ENCODE data around the gene SNPH. TPM values are rescaled to one million over a fixed set of nuclear protein-coding genes. Genes with fewer than 3 reads are reported as not detected.
A peak's percentile ranks its signal among the peaks of the same experiment; 100 is the strongest.

SNPH gene
- total RNA-seq, 2 experiments from 2014 or later: 3.6 to 4.2 TPM

DNA sequence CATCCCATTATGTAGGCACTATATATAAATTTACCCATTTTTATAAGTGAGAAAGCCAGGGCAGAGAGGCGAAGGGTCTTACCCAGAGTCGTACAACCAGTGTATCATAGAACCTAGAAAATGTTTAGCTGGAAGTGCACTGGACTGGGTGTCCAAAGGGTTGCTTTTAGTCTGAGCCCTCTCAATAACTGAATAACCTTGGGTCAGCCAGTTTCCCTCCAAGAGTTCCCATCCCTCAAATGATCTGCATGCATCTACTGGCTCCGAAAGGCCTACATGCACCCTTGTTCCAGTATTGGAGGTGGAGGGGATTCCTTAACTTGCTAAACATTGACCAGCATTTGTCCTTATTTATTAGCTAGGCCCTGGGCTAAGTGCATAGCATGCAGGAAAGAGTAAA, 3.8 kb downstream of the SNPH start:
- no peaks in the 10 kb centered on the region for H3K9me3 Mint-ChIP-seq (ENCODE audit: low read depth)
- ATAC-seq (no peak), DNase-seq (no peak)
- H3K27me3 Mint-ChIP-seq: no peaks in the 10 kb centered on the region
- H3K4me1 Mint-ChIP-seq: peaks cover 20% of the 10 kb centered on the region
- no peak overlapping the region for H3K4me3 Mint-ChIP-seq
- no peaks in the 10 kb centered on the region for H3K36me3 Mint-ChIP-seq
- H3K27ac Mint-ChIP-seq: no peak overlapping the region
- CTCF ChIA-PET: interaction anchor here (0.9 kb wide), 1 partner anchor 10 kb away, joined by 3 read pairs; no protein-coding TSS in a partner anchor

DNA sequence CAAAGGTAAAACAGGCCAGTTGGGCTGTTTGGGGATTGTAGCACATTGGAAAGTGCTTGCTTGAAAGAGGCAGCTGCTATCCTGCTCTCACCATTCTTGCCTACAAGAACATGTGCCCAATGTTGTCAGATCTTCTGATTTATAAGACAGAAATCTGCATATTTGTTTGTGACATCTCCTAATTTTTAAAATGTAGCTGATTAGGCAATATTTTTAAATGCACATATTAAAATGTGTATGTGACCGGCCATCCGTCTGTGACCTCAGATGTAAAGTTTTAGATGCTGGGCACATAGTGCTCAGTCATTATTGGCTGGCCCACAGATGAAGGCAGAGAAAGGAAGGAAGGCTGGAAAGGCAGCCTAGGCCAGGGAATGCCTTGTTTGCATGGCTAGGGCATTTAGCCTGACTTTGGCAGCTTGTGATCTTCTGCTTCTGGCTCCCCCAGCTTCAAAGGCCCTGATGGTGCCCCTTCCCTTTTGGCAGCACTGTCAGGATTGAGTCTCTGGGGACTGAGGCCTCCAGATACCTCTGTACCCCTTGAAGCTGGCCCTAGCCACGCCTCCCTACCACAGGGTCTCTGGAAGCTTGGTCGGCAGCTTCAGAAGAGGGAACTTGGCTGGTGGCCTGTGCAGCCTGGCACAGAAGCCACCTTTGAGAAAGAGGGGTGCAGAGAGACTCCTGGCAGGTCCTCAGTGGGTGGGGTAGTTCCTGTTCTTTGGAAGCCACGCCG, 6.4 kb downstream of the SNPH start:
- CTCF ChIA-PET: interaction anchor here (0.7 to 1.5 kb wide), 5 partner anchors 9 to 231 kb away, joined by 3 to 4 read pairs (median 3); no protein-coding TSS in a partner anchor
- Mint-ChIP-seq H3K27me3 (no peaks in the 10 kb centered on the region), H3K36me3 (no peaks in the 10 kb centered on the region), H3K4me3 (no peak overlapping the region), H3K27ac (no peak overlapping the region), H3K9me3 (ENCODE audit: low read depth) (no peaks in the 10 kb centered on the region), H3K4me1 (peaks cover 2% of the 10 kb centered on the region)
- ATAC-seq (no peak), DNase-seq (peak; percentile 31)

DNA sequence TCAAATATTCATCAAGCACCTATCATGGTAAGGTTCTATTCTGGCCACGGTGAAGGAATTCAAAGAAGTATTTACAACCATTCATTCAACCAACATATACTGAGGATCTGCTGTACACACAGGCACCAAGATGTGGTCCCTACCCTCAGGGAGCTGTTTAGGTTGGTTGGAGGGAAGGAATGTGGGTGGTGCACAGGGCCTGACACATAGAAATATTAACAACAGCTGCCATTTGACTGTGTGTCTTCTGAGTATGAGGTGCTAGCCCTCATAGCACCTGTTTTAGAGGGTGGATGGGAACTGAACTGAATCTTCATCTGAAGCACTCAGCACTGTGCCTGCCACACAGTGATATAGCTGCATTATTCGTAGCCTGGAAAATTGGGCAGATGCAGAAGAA, 7.3 kb downstream of the SNPH start:
- DNase-seq: peak; percentile 15
- Mint-ChIP-seq H3K4me3 (no peak overlapping the region), H3K27me3 (no peaks in the 10 kb centered on the region), H3K4me1 (no peaks in the 10 kb centered on the region), H3K36me3 (no peaks in the 10 kb centered on the region), H3K9me3 (ENCODE audit: low read depth) (no peaks in the 10 kb centered on the region), H3K27ac (no peak overlapping the region)
- CTCF ChIA-PET: interaction anchor here (0.9 to 1.2 kb wide), 2 partner anchors 13 to 230 kb away, joined by 3 read pairs; no protein-coding TSS in a partner anchor
- no peak for ATAC-seq

GRCh38 chr20:1274485-1275311, 8.6 kb downstream of the SNPH start:
- Mint-ChIP-seq H3K36me3 (no peaks in the 10 kb centered on the region), H3K27me3 (no peaks in the 10 kb centered on the region), H3K27ac (no peak overlapping the region), H3K4me1 (no peaks in the 10 kb centered on the region), H3K4me3 (no peak overlapping the region), H3K9me3 (ENCODE audit: low read depth) (no peaks in the 10 kb centered on the region)
- ATAC-seq: no peak
- CTCF ChIA-PET: no interaction called here
- DNase-seq: peak; percentile 35

GRCh38 chr20:1275919-1276318, 9.8 kb downstream of the SNPH start:
- CTCF ChIA-PET: no interaction called here
- Mint-ChIP-seq H3K4me1 (no peaks in the 10 kb centered on the region), H3K9me3 (ENCODE audit: low read depth) (no peaks in the 10 kb centered on the region), H3K36me3 (no peaks in the 10 kb centered on the region), H3K27ac (no peak overlapping the region), H3K27me3 (no peaks in the 10 kb centered on the region), H3K4me3 (no peak overlapping the region)
- peak; percentile 29 for DNase-seq
- ATAC-seq: no peak

DNA sequence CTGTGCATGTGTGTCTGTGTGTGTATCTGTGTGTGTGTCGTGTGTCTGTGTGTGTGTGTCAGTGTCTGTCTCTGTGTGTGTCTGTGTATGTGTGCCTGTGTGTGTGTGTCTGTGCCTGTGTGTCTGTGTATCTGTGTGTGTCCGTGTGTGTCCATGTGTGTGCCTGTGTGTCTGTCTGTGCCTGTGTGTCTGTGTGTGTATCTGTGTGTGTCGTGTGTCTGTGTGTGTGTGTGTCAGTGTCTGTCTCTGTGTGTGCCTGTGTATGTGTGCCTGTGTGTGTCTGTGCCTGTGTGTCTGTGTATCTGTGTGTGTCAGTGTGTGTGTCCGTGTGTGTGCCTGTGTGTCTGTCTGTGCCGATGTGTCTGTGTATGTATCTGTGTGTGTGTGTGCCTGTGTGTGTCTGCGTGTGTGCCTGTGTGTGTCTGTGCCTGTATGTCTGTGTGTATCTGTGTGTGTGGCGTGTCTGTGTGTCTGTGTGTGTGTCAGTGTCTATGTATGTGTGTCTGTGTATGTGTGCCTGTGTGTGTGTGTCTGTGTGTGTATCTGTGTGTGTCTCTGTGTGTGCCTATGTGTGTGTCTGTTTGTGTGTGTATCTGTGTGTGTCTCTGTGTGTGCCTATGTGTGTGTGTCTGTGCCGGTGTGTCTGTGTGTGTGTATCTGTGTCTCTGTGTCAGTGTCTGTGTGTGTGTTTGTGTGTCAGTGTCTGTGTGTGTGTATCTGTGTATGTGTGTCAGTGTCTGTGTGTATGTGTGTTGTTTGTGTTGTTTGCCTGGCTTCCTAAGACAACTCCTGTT, 11.6 kb downstream of the SNPH start:
- H3K4me1 Mint-ChIP-seq: no peaks in the 10 kb centered on the region
- H3K36me3 Mint-ChIP-seq: no peaks in the 10 kb centered on the region
- H3K27me3 Mint-ChIP-seq: no peaks in the 10 kb centered on the region
- ATAC-seq (no peak), DNase-seq (no peak)
- H3K4me3 Mint-ChIP-seq: no peak overlapping the region
- no peak overlapping the region for H3K27ac Mint-ChIP-seq
- CTCF ChIA-PET: no interaction called here
- H3K9me3 Mint-ChIP-seq (ENCODE audit: low read depth): no peaks in the 10 kb centered on the region

- CTCF ChIA-PET: no interaction called here
- no peaks in the 10 kb centered on the region for H3K27me3 Mint-ChIP-seq
These were observed 12.9 kb downstream of the SNPH start for GRCh38 chr20:1278993-1279392.

DNA sequence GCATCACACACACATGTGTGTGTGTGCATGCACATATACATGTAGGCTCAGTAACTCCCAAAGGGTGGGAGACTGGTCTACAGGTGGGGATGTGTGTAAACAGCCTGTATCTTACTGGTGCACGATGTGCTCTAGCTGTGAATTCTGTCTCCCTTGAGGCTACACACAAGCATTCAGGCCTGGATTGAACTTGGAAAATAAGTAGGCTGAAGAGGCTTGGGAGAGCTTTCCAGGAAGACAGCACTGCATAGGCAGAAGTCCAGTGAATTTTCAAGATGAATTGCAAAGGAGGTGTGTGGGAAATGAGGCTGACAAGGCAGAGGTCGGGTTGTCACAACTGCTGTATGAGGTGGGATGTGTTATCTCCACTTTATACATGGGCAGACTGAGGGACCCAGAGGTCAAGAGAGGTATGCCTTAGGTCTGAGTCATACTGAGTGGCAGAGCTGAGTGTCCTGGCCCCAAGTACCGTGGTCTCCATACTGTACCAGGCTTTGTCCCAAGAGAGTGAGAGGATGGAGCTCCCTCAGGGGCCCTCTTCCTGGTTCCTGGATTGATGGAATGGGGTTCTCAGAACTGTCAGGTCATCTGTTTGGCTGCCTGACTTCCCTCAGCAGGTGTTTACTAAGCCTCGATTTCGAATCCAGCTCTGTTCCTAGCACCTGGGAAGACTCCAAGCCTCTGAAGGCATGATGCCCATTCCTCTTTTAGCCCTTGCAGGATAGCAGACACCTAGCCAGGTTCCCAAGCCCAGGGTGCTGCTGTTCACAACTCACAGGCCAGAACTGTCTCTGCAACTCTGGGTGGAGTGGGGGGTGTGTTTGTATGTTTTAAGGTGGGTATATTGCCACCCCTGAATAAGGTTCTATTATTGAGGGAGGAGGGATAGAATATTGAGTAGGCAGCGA, 14.4 kb downstream of the SNPH start:
- CTCF ChIA-PET: no interaction called here
- Mint-ChIP-seq H3K36me3 (no peaks in the 10 kb centered on the region), H3K4me3 (no peak overlapping the region), H3K27ac (no peak overlapping the region), H3K9me3 (ENCODE audit: low read depth) (no peaks in the 10 kb centered on the region), H3K4me1 (no peaks in the 10 kb centered on the region), H3K27me3 (no peaks in the 10 kb centered on the region)
- ATAC-seq (no peak), DNase-seq (peak; percentile 36)

More at GRCh38 chr20:1278993-1279392, 12.9 kb downstream of the SNPH start:
- no peak for ATAC-seq
- H3K4me3 Mint-ChIP-seq: no peak overlapping the region
- no peaks in the 10 kb centered on the region for H3K9me3 Mint-ChIP-seq (ENCODE audit: low read depth)
- H3K4me1 Mint-ChIP-seq: no peaks in the 10 kb centered on the region
- DNase-seq: no peak
- no peaks in the 10 kb centered on the region for H3K36me3 Mint-ChIP-seq
- no peak overlapping the region for H3K27ac Mint-ChIP-seq

DNA sequence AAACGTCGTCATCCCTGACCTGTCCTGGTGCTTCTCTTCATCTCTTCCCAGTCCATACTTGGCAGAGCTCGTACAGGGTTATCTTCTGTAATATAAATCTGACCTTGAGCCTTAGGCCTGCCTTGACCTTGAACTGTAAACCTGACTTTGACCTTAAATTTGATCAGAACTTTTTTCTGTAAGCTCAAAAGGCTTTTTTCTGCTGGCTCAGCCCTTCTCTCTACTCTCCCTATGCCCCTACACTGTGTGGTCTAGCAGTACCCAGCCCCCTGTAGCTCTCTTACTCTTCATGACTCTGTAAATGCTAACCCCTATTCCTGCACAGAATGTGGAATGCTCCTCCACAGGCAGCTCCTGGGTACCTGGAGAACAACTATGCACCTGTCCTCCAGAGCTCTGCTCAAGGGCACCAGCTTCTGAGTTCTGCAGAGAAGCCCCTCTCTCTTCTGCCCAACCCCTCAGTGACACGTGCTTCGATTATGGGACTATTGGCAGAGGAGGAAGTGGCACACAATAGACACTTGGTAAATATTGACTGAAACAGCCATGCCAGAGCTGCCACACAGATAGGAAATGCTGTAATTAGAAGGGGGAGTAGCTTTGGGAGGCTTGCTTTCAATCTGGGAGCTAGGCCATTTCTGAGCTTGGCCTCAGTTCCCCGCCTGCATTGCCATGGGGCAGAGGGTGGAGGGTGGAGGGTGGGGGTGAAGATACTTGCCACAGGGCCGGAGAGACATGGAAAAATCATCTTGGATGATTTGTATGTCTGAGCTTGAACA, 15.4 kb downstream of the SNPH start:
- Mint-ChIP-seq H3K4me1 (peaks cover 5% of the 10 kb centered on the region), H3K4me3 (no peak overlapping the region), H3K9me3 (ENCODE audit: low read depth) (no peaks in the 10 kb centered on the region), H3K27ac (no peak overlapping the region), H3K36me3 (no peaks in the 10 kb centered on the region), H3K27me3 (no peaks in the 10 kb centered on the region)
- DNase-seq: peak; percentile 30
- CTCF ChIA-PET: interaction anchor here (0.8 to 1.5 kb wide), 3 partner anchors 9 to 222 kb away, joined by 3 to 5 read pairs (median 3); partner anchors contain the start of gene SNPH
- no peak for ATAC-seq

DNA sequence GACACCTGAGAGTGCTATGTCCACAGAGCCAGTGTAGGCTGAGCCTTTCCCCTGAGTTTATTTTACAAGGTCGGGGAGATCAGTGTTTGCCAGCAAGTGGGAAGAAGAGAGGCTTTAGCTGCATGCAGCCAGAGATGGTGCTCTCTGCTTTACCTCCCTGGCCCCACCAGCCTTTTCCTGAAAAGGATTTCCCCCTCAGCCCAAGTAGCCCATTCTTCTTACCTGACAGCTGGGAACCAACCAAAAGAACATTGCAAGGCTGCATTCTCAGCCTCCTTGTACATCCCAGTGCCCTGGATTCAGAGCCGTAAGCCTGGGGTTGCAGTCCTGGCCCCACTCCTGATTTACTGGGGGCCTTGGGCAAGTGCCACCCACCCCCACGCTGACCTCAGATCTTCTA, 16.9 kb downstream of the SNPH start:
- no peak for DNase-seq
- Mint-ChIP-seq H3K36me3 (no peaks in the 10 kb centered on the region), H3K4me3 (no peak overlapping the region), H3K27me3 (no peaks in the 10 kb centered on the region), H3K27ac (no peak overlapping the region), H3K4me1 (peaks cover 20% of the 10 kb centered on the region), H3K9me3 (ENCODE audit: low read depth) (no peaks in the 10 kb centered on the region)
- ATAC-seq: no peak
- CTCF ChIA-PET: interaction anchor here (0.7 to 1.6 kb wide), 4 partner anchors 9 to 464 kb away, joined by 3 to 5 read pairs (median 4); partner anchors contain the start of gene SNPH

DNA sequence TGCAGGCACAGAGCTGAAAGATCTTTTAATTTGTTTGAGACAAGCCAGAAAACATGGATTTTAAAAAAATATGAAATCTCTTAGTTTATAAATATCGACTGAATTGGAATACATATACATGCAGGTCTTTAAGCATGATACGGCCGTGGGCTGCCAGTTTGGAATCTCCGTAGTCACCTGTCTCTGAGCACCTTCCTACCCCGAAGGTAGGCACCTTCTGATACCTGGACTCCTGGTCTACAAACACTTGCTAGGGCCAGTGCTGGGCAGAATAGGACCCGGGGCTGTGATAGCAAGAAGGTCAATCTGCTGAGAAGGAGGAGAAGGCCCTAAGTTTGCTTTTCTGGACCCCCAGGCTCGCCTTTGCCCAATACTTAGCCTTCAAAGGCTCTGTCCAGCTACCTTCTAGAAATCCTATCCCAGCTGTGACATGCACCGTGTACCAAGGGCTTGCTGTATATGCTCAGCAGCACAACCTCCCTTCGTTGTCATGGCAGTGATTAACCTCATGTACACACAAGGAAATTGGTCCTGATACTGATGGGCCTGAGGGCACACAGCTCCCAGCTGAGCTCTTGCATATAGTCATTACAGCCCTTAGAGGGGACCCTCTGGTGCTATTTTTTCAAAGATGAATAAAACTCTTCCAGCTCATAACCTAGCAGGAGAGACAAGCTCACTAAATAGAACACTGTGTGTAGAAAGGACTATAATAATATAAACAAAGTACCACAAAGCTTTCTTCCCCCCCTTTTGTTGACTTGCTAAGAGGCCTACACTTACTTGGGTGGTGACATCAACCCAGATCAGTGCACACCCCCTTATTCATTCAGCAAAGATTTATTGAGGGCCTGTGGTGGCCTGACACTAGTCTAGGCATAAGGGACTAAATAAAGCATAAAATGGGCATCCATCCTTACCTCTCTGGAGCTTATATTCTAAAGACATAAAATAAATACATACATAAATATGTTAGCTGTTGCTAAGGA, 17.7 kb downstream of the SNPH start:
- Mint-ChIP-seq H3K9me3 (ENCODE audit: low read depth) (no peaks in the 10 kb centered on the region), H3K27ac (no peak overlapping the region), H3K36me3 (no peaks in the 10 kb centered on the region), H3K4me3 (no peak overlapping the region), H3K27me3 (no peaks in the 10 kb centered on the region), H3K4me1 (peaks cover 21% of the 10 kb centered on the region)
- ATAC-seq (no peak), DNase-seq (no peak)
- CTCF ChIA-PET: interaction anchor here (0.7 to 1.6 kb wide), 3 partner anchors 8 to 465 kb away, joined by 3 to 4 read pairs (median 3); no protein-coding TSS in a partner anchor

Data from activated CD8-positive, alpha-beta memory T cell treated with anti-CD3 and anti-CD28 coated beads, Interleukin-2, amount 10 ng/mL, durations not matched to agents 7 days and 5 days (primary cell).